NCI-H446 (cell line): ENCODE data around the gene SHOX.
"Not testable (repeated sequence)": the region's sequence is repeated elsewhere in the genome, so short reads cannot be mapped to it uniquely, and the experiment has no call there.

ENCODE experiments used
- DNase-seq, 2 experiments: peaks; one replicate each; lab custom pipeline; 2025; lab: John Stamatoyannopoulos, UW

SHOX gene

DNA sequence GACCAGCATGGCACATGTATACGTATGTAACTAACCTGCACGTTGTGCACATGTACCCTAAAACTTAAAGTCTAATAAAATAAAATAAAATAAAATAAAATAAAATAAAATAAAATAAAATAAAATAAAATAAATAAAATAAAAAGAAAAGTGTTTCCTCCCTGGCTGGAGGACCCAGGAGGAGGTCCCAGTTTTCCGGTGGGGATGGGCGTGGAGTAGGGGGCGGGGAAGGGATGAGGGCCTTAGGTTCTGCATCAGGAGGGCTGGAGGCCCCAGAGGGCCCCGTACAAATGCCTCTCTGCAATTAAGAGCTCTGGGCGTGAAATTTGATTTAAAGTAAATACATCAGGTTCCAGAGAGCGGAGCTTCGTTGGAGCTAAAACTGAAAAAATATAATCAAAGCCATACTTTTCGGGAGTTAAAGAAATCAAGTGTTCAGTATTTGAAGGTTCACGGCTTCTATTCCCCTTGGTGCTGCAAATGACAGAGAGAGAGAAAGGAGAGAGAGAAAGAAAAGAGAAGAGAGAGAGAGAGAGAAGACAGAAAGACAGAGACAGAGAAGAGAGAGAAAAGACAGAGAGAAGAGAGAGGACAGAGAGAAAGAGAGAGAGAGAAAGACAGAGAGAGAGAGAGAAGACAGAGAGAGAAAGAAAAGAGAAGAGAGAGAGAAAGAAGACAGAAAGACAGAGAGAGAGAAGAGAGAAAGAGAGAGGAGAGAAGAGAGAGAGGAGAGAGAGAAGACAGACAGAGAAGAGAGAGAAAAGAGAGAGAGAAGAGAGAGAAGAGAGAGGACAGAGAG, 8.7 kb upstream of the SHOX start:
- DNase-seq, result no peak

GRCh38 chrX:622802-623201, 7.8 kb upstream of the SHOX start:
- DNase-seq, result not testable (repeated sequence)

- DNase-seq, result no peak
Observed at GRCh38 chrX:623268-623598, 7.4 kb upstream of the SHOX start.

DNA sequence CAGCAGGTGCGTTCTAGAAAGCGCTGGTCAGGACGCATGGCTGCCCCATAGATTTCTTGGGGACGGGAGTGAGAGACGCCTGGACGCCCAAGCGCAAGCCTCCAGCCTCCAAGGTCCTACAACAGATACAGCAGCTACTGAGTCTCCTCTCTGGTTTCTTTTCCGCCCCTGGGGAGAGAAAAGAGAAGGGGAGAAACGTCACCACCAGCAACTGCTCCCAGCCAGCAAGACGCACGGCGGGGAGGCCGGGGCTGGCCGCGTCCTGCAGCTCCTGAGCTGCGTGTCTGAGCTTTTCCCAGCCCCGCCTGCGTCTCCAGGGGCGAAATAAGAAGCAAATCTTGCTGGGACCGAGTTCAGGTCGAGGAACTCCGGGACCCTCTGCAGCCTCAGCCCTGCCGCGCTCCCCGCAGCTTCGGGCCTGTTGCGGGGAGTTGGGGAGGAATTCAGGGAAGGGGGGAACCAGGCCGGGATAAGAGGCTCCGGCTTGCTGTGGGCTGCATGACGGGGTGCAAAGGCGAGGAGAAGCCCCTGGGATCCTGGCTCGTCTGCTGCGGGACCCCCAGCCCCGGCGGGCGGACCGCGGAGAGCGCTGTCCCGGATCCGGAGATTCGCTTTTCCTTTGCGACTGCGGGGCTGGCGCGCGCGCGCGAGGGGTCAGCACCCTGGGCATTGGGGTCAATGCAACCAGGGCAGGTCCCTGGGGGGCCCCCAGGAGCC, 6.8 kb upstream of the SHOX start:
- DNase-seq, result no peak

DNA sequence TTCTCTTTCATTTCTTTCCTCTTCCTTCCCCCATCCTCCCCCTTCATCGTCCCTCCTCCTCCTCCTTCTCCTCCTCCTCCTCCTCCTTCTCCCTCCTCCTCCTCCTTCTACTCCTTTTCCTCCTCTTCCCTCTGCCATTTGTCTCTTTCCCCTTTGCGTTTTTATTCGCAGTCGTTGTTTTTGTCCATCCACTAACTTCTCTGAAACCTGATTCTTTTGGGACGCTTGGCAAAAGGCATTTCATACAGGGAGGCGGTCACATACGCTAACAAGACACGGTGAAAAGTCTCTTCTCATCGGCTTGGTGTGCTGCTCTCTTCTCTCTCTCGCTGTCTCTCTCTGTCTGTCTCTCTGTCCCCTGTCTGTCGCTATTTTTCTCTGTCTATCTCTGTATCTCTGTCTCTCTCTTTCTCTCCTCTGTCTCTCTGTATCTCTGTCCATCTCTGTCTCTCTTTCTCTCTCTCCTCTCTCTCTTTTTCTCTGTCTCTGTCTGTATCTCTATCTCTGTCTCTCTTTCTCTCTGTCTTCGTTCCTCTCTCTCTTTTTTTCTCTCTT, 5.4 kb upstream of the SHOX start:
- no peak for DNase-seq

- not testable (repeated sequence) for DNase-seq
Observed at GRCh38 chrX:626047-626446, 4.5 kb upstream of the SHOX start.

GRCh38 chrX:626745-627509, 3.7 kb upstream of the SHOX start:
- DNase-seq, result no peak

DNA sequence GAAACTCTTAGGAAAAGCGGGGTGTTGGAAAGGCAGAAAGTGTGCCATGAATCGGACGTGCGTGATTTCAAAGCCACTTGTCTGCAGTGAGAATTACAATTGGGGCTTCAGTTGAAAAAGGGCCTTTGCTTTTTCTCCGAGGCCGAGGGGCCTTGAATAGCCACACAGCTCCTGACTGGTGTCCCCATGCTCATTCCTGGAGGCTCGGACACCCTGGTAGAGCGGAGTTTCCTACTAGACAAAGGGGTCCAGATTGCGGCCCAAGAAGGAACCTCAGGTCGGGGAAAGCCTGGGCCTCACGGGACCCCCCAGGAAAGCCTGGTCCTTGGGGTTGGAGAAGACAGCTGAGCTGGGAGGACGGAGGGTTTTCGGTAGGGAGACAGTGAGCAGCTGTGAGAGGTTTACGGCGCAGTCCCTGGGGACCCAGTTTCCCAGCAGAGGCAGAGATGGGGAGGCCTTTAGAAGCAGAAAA, 3.0 kb upstream of the SHOX start:
- no peak for DNase-seq

DNA sequence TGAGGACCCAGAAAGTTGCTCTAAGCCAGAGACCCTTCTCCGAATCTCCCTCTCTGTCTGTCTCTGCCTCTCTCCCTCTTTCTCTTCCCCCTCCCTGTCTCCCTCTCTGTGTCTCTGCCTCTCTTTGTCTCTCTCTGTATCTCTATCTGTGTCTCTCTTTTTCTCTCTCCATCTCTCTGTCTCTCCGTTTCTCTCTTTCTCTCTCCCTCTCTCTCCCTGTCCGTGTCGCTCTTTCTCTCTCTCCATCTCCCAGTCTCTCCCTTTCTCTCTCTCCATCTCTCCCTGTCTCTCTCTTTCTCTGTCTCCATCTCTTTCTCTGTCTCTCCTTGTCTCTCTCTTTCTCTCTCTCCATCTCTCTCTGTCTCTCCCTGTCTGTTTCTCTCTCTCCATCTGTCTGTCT, 2.6 kb upstream of the SHOX start:
- no peak for DNase-seq

GRCh38 chrX:629230-630006, 1.2 kb upstream of the SHOX start:
- no peak for DNase-seq

DNA sequence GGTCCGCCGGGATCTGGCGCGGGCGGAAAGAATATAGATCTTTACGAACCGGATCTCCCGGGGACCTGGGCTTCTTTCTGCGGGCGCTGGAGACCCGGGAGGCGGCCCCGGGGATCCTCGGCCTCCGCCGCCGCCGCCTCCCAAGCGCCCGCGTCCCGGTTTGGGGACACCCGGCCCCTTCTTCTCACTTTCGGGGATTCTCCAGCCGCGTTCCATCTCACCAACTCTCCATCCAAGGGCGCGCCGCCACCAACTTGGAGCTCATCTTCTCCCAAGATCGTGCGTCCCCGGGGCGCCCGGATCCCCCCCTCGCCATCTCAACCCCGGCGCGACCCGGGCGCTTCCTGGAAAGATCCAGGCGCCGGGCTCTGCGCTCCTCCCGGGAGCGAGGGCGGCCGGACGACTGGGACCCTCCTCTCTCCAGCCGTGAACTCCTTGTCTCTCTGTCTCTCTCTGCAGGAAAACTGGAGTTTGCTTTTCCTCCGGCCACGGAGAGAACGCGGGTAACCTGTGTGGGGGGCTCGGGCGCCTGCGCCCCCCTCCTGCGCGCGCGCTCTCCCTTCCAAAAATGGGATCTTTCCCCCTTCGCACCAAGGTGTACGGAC, 482 bp upstream of the SHOX start:
- no peak for DNase-seq

DNA sequence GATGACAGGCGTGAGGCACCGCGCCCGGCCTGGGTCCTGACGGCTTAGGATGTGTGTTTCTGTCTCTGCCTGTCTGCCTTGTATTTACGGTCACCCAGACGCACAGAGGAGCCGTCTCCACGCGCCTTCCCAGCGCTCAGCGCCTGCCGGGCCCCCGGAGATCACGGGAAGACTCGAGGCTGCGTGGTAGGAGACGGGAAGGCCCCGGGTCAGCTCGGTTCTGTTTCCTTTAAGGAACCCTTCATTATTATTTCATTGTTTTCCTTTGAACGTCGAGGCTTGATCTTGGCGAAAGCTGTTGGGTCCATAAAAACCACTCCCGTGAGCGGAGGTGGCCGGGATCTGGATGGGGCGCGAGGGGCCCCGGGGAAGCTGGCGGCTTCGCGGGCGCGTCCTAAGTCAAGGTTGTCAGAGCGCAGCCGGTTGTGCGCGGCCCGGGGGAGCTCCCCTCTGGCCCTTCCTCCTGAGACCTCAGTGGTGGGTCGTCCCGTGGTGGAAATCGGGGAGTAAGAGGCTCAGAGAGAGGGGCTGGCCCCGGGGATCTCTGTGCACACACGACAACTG, 1.3 kb downstream of the SHOX start:
- no peak for DNase-seq

DNA sequence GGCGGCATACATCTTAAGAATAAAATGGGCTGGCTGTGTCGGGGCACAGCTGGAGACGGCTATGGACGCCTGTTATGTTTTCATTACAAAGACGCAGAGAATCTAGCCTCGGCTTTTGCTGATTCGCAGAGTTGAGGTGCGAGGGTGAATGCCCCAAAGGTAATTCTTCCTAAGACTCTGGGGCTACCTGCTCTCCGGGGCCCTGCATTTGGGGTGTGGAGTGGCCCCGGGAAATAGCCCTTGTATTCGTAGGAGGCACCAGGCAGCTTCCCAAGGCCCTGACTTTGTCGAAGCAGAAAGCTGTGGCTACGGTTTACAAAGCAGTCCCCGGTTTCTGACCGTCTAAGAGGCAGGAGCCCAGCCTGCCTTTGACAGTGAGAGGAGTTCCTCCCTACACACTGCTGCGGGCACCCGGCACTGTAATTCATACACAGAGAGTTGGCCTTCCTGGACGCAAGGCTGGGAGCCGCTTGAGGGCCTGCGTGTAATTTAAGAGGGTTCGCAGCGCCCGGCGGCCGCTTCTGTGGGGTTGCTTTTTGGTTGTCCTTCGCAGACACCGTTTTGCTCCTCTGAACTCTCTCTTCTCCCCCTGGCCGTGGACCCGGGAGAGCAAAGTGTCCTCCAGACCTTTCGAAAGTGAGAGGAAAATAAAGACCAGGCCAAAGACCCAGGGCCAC, 1.9 kb downstream of the SHOX start:
- no peak for DNase-seq

DNA sequence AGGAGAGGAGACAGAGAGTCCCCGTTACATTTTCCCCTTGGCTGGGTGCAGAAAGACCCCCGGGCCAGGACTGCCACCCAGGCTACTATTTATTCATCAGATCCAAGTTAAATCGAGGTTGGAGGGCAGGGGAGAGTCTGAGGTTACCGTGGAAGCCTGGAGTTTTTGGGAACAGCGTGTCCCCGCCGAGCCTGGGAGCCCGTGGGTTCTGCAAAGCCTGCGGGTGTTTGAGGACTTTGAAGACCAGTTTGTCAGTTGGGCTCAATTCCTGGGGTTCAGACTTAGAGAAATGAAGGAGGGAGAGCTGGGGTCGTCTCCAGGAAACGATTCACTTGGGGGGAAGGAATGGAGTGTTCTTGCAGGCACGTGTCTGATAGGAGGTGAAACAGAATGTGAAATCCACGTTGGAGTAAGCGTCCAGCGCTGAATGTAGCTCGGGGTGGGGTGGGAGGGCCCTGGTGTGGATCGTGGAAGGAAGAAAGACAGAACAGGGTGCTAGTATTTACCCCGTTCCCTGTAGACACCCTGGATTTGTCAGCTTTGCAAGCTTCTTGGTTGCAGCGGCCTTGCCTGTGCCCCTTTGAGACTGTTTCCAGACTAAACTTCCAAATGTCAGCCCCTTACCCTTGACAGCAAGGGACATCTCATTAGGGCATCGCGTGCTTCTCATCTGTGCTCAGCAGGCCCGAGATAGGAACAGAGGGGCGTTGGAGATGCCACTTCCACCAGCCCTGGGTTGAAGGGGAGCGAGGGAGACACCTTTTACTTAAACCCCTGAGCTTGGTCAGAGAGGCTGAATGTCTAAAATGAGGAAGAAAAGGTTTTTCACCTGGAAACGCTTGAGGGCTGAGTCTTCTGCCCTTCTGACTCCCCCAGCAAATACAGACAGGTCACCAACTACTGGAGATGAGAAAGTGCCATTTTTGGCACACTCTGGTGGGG, 2.7 kb downstream of the SHOX start:
- DNase-seq, result no peak

GRCh38 chrX:633985-634958, 3.7 kb downstream of the SHOX start:
- DNase-seq, result no peak

DNA sequence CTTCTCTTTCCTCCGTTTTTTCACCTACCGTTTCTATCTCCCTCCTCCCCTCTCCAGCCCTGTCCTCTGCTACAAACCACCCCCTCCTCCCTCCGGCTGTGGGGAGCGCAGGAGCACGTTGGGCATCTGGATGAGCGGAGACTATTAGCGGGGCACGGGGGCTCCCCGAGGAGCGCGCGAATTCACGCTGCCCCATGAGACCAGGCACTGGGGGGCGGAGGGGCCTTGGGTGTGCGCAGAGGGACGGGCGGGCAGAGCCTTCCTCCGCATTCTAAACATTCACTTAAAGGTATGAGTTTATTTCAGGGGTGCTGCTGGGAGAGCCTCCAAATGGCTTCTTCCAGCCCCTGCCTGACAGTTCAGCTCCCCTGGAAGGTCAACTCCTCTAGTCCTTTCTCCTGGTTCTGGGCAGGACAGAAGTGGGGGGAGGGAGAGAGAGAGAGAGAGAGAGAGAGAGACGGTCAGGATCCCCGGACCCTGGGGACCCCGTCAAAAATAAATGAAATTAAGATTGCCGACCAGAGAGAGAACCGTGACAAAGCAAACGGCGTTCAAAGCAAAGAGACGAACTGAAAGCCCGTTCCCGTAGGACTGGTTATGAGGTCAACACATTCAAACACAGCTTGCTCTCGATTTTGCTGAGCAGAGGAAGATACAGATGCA, 5.0 kb downstream of the SHOX start:
- no peak for DNase-seq

- no peak for DNase-seq
Observed at GRCh38 chrX:636981-637659, 6.5 kb downstream of the SHOX start.
